Mucosa of gallbladder (tissue), 1 donor: ENCODE results near the gene GNB2. TPM values are rescaled to one million over a fixed set of nuclear protein-coding genes. Genes with fewer than 3 reads are reported as not detected.

ENCODE experiments used
- DNase-seq: peaks from one replicate; pipeline ENCODE4 v3.0.0-alpha.2; 2020; ENCODE audit warnings: low spot score
- total RNA-seq: library from RNA; stranded (reverse); gene quantifications from one replicate; pipeline ENCODE4 v1.2.1, GENCODE V29; 2021
- donor health status: DM: no; HTN: no; CAD: no.

Gene GNB2
- total RNA-seq, 1 donor from 2014 or later = 236 TPM

GRCh38 chr7:100726996-100727761 lies 53.6 kb downstream of the GNB2 start:
- DNase-seq = no peak

- no peak for DNase-seq
Measured at GRCh38 chr7:100728196-100728595, 54.7 kb downstream of the GNB2 start.

Other genes starting within 250 kb of the GNB2 start
- gene ZCWPW1, start 245.0 kb upstream of the GNB2 start, total RNA-seq = 4.6 TPM
- 40.5 TPM for gene MEPCE, start 243.9 kb upstream of the GNB2 start, total RNA-seq
- gene PPP1R35, start 237.2 kb upstream of the GNB2 start, total RNA-seq = 36.3 TPM
- 1.2 TPM for gene SPACDR, start 209.5 kb upstream of the GNB2 start, total RNA-seq
- 78.2 TPM for gene TSC22D4, start 194.5 kb upstream of the GNB2 start, total RNA-seq
- gene NYAP1, start 189.8 kb upstream of the GNB2 start, total RNA-seq = 1.2 TPM
- 102 TPM for gene AGFG2, start 134.5 kb upstream of the GNB2 start, total RNA-seq
- gene SAP25, start 99.8 kb upstream of the GNB2 start, total RNA-seq = 13.3 TPM
- gene LRCH4, start 87.6 kb upstream of the GNB2 start, total RNA-seq = 131 TPM
- gene FBXO24, start 87.4 kb upstream of the GNB2 start, total RNA-seq = 1.6 TPM
- 55.4 TPM for gene PCOLCE, start 71.4 kb upstream of the GNB2 start, total RNA-seq
- gene MOSPD3, start 61.2 kb upstream of the GNB2 start, total RNA-seq = 34.8 TPM
- 13.8 TPM for gene TFR2, start 32.2 kb upstream of the GNB2 start, total RNA-seq
- gene ACTL6B, start 17.3 kb upstream of the GNB2 start, total RNA-seq = 0.14 TPM
- 56.2 TPM for gene GIGYF1, start 20.5 kb downstream of the GNB2 start, total RNA-seq
- gene POP7, start 32.4 kb downstream of the GNB2 start, total RNA-seq = 25.9 TPM
- not detected for gene EPO, start 46.7 kb downstream of the GNB2 start, total RNA-seq
- not detected for gene ZAN, start 59.9 kb downstream of the GNB2 start, total RNA-seq
- gene EPHB4, start 153.8 kb downstream of the GNB2 start, total RNA-seq = 165 TPM
- 76.1 TPM for gene SLC12A9, start 179.0 kb downstream of the GNB2 start, total RNA-seq
- gene TRIP6, start 193.6 kb downstream of the GNB2 start, total RNA-seq = 91.0 TPM
- 150 TPM for gene SRRT, start 201.4 kb downstream of the GNB2 start, total RNA-seq
- 3.3 TPM for gene UFSP1, start 216.0 kb downstream of the GNB2 start, total RNA-seq
- 8.4 TPM for gene ACHE, start 222.1 kb downstream of the GNB2 start, total RNA-seq